HG03139 (cell line): ENCODE data around the gene PTBP1.

Experiments
- ATAC-seq: cut with Tn5 transposase; IDR thresholded peaks from one replicate; pipeline ENCODE4 v1.9.1; 2021; ENCODE audit not compliant: unreplicated experiment

PTBP1 gene

DNA sequence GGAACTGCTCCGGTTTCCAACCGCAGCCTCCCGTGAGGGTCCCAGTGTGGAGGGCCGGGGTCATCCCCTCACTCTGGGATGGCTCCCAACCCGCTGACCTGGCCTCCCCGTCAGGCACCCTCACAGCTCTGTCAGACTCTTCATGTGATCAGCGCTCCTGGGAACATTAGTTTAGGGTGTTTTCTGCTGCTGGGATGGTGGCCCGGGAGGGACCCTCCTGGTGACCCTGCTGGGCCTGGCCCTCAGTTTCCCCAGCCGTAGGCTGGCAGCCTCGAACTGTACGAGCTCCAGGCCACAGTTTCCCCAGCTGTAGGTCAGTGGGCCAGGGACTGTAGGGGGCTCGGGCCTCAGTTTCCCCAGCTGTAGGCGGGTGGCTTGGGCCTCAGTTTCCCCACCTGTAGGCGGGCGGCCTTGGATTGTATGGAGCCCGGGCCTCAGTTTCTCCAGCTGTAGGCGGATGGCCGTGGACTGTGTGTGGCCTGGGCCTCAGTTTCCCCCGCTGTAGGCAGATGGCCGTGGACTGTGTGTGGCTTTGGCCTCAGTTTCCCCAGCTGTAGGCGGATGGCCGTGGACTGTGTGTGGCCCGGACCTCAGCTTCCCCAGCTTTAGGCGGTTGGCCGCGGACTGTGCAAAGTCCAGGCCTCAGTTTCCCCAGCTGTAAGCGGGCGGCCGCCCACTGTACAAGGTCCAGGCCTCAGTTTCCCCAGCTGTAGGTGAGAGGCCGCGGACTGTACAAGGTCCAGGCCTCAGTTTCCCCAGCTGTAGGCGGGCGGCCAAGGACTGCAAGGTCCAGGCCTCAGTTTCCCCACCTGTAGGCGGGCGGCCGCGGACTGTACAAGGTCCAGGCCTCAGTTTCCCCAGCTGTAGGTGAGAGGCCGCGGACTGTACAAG is 1.3 kb upstream of the PTBP1 start:
- no peak for ATAC-seq

DNA sequence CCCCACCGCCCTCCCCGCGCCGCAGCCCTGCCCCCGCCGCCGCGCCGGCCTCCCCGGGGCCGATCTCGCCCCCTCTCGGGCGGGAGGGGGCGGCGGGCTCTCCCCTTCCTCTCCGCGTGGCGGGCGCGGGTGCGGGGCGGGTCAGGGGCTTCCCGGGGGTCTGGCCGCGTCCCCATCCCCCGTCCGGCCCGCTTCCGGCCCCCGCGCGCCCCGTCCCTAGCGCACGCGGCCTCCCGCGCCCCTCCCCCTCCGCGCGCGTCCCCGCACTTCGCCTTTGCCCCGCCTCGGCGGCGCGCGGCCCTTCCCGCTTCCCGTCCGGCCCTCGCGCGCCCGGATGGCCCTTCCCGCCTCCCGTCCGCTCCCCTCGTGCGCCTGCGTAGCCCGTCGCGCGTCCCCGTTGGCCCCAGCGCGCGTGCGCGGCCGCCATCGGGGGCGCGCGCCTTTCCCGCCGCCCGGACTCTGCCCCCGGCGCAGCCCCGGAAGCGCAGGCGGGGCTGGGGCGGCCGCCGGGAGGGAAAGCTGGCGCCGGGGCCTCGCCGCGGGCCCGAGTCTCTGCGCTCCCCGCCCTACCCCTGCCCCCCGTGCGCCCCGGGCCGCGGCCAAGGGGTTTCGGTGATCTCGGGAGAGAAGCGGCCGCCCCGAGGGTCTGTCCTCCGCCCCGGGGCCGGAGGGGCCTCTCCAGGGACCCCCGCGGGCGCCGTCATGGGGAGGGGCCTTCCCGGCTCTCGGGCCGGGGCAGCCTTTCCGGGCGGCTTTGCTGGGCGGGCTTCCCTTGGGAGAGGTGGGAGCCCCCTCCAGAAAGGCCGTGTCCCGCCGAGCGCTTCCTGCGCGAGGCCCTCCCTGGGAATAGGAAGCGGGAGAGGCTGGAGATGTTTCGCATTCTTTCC is 519 bp downstream of the PTBP1 start:
- peak; percentile 36 for ATAC-seq

DNA sequence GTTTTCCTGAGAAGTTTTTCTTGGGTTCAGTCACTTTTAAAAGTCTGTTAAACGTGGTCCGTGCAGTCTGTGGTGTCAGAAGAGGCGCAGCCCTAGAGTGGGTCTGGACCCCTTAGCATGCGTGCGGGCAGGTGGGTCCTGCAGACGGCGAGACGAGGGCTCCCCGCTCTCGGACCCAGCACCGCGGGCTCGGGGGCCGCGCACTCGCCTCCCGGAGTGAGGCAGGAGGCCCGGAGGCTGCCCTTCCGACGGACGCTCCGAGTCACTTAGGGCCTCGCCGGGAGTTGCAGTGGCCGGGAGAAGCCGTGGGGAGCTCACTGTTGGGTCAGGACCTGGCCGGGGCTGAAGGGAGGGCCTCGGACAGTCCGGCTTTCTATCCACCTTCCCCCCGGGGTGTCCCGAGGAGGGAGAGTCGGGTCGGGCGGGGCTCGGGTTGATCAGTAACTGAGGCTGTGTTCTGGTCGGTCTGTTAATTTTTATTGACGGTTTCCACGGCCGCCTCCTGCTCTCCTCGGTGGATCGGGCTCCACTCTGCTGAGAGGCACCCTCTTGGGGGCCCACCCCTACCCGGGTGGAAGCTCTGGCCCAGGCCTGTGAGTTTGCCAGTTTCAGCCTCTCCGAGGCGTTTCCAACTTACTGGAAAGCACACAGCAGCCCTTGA is 1.3 kb downstream of the PTBP1 start:
- ATAC-seq, result no peak

DNA sequence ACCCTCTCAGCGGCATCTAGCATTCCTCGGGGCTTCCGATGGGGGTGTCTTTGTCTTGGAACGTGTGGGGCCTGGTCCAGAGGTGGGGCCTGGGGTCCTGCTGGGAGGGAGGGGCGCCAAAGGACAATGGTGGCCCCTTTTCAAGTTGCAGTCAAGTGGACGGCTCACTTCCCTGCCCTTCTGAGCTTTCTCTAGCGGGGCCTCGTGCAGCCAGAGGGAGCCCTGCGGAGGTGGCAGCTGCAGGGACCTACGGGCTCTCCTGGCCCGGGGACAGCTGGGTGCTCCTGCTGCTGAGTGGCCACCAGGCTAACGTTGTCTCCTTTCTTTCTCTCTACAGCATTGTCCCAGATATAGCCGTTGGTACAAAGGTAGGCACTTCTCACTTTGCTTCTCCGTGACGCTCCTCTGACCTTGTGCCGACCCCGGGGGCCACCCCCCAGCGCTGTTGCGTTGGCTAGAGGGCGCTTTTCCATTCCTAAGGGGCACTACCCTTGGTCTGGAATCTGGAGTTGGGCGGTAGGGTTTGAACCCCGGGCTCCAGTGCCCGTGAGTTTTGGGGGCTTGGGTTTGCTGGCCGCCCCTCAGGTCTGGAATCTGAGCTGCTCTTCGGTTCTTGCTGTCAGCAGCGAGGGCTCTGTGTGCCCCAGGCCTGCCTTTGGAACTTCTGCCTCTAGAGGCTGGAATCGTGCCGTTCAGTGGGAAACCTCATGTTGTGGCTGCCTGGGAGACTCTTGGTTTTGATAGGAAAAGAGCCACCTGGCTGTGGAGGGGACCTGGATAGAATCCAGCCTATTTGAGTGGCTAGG is 2.0 kb downstream of the PTBP1 start:
- ATAC-seq, result no peak

DNA sequence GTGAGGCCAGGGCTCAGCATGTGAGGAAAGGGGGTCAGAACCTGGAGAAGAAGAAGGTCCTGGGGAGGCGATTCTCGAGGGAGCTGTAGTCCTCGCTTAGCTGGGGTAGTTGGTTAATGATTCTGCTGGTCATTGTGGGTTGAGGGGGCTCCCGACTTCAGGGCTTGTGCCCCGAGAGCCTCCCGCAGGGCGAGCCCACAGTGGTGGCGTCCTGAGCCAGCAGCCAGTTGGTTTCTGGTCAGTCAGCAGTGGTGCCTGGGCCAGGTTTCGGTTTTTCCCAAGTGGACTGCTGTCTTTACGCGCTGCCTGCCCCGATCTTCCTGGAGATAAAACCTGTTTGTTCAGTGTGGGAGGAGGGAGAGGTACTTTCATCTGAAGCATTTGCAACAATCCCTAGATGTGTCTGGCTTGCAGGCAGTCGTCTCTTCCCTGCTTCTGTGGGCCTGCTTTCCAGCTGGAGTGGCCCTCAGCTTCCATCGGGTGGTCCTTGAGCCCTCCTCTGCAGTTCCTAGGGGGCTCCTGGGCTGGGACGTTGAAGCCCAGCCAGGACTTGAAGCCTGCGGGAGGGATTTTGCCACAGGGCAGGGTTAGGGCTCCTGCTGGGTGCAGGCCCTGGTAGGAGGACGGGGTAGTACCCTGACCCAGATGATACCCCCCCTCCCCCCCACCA is 3.2 kb downstream of the PTBP1 start:
- no peak for ATAC-seq

DNA sequence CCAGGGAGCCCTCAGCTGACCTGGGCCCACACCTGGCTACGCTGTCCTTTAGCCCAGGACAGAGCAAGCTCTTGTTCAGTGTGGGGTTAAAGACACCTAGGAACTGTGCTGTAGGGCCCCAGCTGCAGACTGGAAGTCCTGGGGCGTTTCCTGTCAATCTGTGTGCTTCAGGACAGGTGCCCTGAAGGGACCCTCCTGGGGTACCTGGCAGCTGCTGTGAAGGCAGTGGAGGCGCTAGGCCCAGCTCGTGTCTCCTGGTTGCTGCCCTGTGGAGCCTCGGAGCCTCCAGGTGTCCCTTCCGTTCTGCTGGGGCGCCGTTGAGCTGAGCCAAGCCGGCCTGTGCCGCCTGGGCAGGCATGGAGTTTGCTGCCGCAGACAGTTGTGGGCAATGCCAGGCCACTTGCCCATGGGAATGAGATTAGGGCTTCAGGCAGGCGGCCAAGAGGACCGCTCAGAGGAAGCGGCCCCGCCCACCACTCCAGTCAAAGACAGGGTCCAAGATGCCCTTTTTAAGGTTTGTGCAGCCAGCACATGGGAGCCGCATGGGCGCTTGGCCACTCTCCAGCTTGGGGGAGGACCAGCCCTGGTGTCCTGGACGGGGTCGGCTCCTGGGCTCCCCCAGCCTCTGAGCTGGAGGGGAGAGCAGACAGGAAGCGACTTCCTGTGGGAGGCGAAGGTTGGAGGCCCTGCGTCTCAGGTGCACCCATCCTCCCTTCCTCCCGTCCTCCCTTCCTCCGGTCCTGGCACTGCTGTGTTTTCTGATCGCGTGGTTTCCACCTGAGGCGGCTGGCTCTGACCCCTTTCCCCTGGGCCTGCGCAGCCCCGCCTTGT is 4.0 kb downstream of the PTBP1 start:
- ATAC-seq, result no peak

DNA sequence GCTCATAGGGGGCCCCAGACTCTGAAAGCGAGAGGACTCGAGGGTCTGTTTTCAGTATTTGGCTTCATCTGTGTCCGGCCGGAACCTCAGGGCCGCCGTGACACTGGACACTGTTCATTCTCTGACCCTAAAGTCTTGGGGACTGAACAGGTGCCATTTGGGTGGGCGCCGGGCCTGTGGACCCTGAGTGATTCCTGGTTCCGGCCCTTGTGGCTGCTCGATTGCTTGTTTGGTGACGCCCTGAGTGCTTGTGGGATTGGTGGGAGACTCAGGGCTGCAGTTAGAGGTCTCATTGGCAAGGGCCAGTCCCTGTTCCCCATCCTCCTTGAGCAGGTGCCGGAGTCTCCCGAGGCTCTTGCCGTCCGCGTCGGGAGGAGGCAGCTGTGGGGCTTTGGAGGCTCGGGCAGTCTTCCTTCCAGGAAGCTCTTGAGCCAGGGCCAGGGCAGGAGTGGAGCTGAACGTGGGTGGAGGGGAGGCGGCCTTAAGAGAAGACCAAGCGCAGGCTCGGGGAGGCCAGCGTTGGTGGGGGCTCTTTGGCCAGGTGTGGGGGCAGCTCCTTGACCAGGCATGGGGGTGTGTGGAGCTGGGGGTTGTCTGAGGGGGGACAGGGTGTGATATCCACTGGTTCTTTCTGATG is 4.7 kb downstream of the PTBP1 start:
- ATAC-seq, result no peak

GRCh38 chr19:802498-803098 is 5.3 kb downstream of the PTBP1 start:
- no peak for ATAC-seq

GRCh38 chr19:803099-803561 is 5.9 kb downstream of the PTBP1 start:
- ATAC-seq, result no peak

GRCh38 chr19:803686-804418 is 6.6 kb downstream of the PTBP1 start:
- ATAC-seq, result no peak

DNA sequence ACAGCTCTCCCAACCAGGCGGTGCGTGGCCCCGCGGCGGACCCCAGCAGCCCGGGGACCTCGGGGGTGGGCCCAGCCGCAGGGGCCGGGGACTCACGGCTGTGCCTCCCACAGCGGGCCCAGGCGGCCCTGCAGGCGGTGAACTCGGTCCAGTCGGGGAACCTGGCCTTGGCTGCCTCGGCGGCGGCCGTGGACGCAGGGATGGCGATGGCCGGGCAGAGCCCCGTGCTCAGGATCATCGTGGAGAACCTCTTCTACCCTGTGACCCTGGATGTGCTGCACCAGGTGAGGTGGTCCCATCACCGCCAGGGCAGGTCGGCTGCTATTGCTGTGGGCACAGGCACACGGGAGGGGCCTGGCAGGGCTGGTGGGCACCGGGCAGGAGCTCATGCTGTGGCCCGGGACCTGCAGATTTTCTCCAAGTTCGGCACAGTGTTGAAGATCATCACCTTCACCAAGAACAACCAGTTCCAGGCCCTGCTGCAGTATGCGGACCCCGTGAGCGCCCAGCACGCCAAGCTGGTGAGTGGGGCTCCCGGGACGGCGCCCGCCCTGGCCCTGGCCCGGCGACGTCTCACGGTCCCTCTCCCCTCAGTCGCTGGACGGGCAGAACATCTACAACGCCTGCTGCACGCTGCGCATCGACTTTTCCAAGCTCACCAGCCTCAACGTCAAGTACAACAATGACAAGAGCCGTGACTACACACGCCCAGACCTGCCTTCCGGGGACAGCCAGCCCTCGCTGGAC is 7.3 kb downstream of the PTBP1 start:
- ATAC-seq, result no peak

DNA sequence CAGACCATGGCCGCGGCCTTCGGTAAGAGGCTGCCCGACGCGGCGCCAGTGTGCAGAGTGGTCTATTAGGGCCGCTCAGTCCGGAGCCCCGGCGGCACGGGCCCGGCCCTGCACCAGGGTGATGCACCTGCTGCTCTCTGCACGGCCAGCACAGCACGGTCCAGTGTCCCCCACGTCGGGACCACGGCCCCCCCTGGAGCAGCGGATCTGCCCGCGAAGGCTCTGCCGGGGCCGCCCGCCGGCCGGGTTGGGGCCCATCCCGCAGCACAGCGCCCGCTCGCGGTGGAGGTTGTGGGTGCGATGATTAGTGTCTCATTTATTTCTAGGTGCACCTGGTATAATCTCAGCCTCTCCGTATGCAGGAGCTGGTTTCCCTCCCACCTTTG is 7.9 kb downstream of the PTBP1 start:
- ATAC-seq, result no peak

DNA sequence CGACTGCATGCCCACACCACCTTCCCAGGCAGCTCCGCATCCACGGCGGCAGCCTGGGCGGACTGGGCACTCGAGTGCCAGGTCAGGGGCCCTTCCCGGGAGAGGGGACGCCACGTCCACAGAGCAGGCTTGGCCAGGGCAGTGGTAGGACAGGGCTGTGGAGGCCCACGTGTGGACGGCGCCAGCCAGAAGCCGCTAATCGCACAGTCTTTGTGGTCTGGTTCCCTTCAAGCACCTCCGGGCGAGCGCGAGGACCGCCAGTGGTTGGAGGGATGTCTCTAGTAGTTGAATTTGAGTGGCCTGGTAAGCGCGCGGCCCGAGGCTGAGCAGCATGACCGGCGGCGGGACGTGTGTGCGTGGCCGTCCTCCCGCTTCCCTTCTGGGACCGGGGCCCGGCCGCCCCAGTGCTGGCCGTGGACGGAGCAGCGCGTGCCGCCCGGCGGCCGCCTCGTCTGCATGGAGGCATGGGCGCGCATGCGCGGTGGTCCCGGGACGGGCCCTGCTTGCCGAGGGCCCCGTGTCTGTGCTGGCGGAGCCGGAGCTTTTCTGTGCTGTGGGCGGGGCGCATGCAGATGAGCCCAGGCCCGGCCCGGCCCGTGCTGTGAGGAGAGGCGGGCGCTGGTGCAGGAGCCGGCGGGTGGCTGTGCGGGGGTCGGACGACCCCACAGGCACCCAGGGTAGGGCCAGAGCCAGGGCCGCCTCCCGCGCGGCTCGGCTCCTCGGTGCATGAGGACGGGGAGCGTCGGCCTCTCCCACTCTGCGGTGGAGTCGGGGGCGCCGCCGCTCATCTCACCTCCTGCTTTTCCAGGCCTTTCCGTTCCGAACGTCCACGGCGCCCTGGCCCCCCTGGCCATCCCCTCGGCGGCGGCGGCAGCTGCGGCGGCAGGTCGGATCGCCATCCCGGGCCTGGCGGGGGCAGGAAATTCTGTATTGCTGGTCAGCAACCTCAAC is 8.6 kb downstream of the PTBP1 start:
- no peak for ATAC-seq

- no peak for ATAC-seq
These were observed 9.7 kb downstream of the PTBP1 start for GRCh38 chr19:806815-807421.
